HG03135 (cell line): Measurements from ENCODE around the gene TSHZ1.

Experiments
- ATAC-seq: cut with Tn5 transposase; IDR thresholded peaks from one replicate; pipeline ENCODE4 v1.9.1; 2021; ENCODE audit warnings: mild to moderate bottlenecking, moderate library complexity; ENCODE audit not compliant: unreplicated experiment

Gene TSHZ1

DNA sequence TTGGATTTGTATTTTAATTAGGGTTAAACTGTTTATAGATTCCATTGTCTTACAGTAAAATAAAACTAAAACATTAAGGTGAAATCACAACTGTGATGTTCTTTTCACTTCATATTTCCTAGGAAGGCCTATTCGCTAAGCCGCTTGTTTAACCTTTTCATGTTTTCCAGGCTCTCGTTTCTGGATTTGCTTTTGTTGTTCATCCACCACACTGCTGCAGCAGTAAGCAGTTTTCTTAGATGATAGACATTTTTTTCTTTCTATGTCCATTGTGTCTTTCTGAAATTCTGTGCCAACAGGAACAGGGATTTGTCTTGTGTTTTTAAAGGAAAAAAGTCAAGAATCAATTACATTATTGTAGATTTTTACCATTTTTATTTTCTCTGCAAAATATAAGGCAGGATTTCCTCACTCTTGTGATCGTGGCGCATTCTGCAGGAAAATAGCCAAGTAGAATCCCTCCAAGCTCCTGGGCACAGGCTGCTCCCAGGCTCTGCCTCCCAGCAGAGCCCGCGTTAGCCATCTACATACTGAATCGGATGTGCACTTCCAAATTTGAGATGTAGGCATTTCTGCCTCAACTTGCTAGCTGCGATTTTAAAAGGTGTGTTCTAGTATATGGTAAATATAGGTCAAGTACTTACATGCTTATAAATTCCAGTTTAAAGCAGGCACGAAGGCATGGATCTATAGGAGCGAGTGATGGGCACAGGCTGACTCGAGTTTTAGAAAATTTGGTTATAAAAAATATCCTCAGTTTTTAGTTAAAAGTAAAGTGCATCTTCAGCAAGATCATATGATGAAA is 10.2 kb downstream of the TSHZ1 start:
- ATAC-seq = no peak

DNA sequence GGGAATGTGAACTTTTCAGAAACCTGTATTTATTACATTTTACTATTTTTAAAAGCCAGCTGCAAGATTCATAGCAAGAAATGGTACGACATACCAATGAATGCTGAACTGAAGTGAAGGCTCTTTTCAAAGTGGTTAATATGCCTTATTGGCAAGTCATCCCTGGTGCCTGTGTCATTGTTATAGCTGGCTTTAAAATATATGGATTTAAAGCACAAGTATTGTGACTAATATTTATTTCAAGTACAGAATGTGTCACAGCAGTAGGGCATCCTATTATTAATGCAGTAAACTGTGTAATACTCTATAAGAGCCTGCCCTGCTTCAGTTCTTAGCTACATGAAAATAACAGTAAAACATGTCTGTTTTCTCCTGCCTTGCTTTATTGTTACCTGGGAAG is 10.8 kb downstream of the TSHZ1 start:
- ATAC-seq = no peak

DNA sequence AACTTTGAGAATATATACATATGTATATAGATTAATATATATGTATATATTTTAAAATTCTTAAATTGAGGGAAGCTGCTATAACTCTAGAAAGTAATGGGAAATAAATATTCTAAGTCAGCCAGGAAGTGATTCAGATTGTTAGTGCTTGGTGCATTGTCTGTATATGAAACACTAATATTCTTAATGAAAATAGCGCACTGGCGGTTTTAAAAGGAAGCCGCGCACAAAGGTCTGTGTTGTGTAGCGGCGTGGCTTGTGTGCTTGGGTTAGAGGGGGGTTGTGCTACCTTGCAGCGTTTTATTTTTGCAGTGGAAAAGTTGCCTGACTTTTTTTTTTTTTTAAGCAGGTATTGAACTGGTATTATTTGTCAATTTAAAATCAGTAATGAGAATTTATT is 11.3 kb downstream of the TSHZ1 start:
- ATAC-seq = no peak

DNA sequence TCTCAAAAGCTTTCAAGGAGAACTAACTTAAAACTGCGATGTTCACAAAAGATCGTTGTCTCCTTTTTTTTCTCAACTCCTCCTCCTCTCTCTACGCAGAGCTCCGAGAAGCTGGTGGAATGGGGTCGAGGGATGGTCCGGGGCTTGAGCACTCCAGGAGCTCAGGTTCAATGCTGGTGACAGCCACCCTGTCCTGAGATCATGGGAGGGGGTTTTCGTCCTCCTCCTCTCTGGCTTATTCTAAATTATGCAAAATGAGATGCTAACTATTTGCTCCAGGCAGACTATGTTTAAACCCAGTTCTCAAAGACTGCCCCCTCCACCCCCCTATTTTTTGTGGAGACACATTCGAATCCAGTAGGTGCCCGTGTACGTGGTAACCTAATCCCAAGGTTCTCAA is 11.8 kb downstream of the TSHZ1 start:
- no peak for ATAC-seq

DNA sequence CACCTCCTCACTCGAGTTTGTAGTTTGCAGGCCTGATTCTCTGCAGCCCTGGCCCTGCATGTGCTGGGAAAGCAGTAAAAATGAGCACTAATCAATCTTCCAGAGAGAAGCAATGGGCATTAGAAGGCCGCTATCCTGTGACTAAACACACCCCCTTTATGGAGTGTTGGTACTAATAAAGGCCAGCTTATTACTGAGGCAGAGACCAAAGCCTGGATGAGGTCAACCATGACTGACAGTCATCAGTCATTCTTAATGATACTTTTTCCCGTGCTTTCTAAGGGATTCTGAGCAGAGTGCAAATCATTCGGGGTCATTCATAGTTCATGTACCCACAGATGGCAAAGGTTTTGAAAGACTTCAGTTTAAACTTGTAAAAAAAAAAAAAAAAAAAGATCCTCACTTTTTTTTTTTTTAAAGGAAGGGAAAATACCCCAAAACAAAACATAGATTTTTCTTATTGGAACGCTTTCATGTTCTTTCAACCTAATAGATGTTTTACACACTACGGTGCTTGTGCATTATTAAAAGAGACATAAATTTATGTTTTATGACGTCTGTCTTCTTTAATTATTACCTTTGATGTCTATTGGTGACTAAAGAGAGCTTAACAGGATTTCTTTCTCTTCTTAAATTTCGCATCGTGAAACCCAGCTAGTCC is 13.2 kb downstream of the TSHZ1 start:
- ATAC-seq = no peak

DNA sequence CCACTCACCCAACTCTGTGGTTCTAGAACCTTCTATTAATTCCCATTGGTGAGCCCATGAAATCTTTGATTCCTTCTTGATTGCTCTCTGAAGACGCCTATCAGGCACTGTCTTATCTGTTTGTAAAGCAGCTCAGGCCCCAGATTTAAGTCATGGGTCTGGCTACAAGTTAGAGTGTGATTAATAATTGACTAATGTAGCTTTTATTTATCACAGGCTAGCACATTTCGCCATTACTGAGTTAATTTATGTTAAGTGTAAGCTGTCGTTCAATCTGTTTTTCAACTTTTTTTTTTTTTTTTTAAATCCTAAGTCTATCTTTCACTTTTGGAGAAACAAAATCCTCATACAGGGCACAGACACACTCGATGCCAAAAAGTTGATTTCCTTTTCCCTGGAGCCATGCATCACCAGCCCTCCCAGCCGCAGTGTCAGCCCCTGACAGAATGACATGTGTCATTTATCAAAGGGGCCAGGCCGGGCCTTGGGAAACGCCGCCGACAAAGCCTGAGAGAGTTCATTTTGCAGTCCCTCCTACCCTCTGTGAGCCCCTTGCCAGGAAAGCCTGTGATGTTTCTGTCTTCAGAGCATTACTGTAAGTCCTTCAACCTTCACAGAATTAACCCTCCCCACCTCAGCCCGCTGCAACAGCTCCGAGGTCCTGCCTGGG is 15.8 kb downstream of the TSHZ1 start:
- no peak for ATAC-seq

DNA sequence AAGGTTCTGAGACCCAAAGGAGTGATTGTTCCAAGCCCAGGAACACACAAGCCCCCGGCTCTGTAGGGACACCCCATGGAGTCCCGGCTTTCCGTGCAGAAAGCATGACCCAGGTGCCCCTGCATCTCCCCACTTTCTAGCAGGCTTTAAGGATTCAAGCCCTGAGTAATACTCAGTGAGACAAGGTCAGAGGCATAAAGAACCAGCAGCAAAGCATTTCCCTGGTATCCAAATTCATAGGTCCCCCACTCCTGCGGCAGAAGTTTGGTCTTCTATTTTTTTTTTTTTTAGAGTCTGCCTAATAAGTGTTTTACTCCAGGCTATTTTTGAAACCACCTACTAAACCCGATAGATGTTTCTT is 16.3 kb downstream of the TSHZ1 start:
- ATAC-seq = no peak

DNA sequence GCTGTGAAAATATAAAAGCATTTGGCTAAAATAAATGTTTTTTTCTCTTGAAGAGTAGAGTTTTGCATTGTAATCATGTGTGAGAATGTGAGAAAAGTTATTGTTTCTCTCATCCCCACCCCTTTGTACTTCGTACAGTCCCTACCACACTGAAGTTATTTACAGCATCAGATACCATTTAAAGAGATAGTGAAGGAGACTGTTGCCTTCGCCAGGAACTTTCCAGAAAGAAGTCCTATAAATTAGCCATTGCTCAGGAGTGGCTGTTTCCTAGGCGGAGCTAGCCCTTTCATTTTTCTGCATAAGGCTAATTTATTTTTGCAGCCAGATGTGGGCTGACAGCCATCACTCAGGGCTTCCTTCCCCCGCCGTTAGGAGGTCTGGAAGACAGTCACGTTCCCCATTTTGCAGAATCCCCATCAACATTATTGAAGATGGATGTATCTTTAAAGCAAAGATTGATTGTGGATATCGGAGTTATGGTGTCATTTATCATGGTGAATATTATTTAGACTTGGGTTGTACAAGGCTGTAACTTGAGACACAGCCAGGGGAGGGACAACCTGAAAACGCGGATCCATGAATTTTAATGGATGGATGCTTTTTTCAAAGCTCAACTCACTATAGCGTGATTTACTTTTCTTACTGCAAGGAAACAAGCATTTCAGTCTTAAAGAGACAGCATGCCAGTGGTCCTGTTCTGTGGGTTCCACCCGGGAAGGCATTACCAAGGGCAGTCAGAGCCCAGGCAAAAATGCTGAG is 17.1 kb downstream of the TSHZ1 start:
- no peak for ATAC-seq

DNA sequence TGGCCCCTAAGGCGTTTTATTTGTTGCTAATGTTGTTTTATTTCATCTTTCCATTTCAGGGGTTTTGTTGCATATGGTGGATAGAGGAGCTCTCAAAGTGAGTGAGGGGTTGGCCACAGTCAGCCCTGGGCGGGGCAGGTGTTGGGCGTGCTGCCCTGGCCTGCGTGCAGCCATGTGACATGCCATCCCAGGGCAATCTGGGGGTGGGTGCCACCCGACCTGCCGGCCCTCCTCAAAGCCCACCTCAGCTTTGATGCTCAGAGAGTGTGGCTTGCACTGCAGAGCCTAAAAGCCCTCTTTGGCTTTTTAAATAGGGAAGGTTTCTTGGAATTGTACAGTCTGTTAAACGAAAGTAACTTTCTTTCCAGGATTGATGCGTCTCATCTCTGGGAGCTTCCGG is 18.4 kb downstream of the TSHZ1 start:
- no peak for ATAC-seq

DNA sequence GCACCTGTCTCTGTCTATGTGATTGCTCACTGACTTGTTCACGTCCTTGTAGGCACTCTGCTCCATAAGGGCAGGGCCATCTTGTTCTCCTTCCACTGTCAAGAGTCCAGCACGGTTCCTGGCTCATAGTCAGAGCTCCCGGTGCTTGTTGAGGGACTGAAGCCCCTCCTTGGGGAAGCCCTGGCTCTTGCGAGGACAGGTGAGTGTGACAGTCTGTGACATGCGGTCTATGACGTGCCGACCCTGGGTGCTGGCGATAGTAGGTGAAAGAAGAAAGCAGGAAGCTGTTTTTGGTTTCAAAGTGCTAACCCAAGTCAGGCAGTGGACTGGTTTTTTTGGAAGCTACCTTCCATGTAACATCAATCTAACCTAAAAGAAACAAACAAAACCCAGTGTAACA is 18.8 kb downstream of the TSHZ1 start:
- no peak for ATAC-seq

DNA sequence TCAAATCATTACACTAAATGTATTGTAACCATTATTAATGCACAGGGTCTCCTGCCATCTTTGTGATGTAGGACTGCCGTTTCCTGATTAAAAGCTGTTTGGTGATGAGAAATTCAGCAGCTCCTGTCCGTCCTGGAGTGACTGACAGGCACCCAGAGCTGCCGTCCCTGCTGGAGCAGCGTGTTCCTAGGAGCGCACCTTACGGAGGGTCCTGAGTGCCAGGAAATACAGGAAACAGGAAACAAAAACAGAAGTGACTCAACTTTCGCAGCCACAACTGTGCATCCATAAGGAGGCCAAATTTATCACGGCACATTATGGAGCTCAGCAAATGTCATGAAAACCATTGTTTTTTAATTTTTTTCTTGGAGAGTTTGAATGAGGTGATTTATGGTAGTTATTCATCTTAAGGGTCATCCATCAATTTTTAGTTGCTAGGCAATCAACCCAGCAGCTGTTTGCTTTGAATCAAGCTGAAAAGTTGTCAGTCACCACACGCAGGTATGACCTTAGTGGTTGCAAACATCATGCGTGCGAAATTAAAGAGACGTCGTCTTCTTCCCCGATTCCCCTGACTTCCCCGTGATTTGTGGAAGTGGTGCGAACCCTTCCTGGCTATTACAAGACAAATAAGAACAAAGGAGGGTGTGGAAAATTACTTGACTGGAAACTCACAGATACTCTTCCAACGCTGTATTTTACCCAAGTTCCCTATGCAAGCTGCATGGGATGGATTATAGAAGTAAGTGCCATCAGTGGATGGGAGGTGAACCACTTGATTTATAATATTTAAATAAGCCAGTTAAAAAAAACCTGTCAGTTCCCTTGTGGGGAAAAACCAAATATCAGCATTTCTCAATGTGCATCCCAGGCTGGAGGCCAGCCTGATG is 19.8 kb downstream of the TSHZ1 start:
- no peak for ATAC-seq

DNA sequence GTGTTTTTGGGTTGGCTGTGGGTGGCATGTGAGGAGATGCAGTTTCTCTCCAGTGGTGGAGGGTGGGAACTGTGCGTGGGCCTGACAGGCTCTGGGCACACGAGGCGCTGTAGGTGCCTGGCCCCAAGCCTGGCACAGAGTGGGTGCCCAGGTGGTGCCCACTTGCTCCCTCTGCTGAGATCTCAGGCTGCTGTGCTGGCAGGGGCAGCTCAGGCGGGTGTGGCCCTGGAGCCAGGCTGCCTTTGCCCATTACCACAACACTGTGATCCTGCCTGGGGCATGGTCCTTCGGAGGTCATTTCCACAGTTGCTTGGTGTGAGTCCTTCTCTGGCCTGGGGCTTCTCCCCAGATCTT is 20.4 kb downstream of the TSHZ1 start:
- no peak for ATAC-seq

DNA sequence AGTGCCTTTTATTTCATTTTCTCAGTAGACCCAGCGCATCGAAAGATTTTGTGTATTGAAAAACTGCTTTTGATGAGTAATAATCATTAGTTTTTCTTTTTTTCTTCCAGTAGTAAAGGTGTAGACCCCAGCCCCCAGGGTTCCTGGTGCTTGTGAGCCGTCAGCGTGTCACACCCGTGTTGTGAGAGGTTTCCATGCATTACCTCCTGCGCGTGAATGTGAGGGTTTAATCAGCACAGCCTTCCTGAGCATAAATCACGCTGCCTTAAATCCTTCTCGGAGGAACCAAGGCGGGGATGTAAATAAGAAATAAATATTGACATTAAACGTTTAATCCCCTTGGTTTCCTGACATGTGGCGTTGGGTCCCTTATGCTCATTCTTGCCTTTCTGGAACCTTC is 24.3 kb downstream of the TSHZ1 start:
- no peak for ATAC-seq

DNA sequence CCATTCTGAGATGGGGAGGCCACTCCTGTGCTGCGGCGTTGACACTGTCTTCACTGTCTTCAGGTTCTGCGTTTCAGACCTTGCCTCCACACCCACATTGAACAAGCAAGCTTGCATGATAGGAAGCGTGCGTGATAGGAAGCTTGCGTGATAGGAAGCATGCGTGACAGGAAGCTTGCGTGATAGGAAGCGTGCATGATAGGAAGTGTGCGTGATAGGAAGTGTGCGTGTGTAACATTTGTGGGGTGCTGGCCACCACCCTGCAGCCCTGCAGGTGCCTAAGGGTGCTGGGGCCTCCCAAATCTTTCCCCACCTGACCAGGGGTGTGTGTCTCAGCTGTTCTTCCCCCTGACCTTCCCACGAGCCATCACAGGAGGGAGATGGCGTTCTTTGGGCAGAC is 25.3 kb downstream of the TSHZ1 start:
- ATAC-seq = no peak

DNA sequence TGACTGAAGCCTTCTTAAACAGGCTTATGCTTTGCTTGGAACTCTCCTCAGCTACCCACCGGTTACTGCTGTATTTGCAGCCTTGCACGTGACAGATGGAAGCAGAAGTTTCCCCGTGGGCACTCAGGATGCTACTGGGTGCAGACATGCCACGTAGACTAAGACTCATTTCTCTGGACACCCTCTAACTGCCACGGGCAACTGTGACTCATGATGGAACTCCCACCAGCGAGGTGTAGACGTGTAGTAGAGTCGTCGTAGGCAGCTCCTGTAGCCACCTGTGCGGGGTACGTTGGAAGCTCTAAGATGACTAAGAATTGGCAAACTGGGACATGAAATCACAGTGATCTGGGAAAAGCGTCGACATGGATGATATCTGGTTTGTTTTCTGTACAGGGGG is 27.5 kb downstream of the TSHZ1 start:
- ATAC-seq = no peak

DNA sequence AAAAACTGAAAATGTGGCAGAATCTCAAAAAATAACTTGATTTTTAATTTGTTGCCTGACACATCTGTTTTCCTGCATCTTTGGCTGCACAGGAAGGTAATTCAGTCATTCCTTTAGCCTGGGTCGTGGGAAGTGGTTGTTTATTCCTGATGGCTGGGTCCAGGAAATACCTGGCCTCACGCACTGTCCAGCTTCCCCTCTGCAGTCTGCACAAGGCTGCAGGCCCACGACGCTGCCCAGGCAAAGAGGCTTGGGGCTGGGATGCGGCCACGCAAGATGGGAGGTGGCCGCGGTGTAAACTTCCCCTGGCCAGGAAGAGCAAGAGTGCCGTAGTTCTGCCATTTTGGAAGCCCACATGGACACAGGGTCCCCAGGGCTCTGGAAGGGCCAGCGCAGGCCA is 28.2 kb downstream of the TSHZ1 start:
- ATAC-seq = no peak

DNA sequence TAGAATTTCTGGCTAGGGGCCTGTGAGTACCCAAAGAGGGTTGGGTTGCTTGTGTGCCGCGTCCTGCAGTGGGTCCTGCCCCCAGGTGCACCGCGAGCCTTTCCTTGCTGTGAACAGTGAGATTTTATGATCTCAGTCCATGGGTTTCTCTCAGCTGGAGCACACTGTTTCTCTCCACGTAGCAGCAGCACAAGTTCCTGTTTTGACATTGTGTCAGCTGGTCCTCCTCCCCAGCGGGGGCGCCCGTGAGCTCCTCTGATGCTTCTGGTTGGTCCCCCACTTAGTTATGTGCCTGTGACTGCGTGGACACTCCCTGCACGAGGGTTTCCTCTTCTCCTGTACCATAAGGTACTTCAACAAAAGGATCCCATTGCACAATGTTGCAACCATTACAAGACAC is 29.8 kb downstream of the TSHZ1 start:
- ATAC-seq = no peak

DNA sequence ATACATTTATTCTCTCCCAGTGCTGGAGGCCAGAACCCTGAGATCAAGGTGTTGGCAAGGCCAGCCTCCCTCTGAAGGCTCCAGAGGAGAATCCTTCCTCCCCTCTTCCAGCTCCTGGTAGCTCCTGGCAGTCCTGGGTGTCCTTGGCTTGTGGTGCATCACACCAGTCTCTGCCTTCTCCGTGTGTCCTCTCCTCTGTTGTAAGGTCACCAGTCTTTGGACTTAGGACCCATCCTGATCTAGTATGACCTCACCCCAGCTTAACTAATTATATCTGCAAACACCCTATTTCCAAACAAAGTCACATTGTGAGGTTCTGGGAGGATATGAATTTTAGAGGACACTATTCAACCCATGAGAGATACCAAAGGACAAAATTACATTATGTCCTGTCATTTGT is 31.1 kb downstream of the TSHZ1 start:
- no peak for ATAC-seq

DNA sequence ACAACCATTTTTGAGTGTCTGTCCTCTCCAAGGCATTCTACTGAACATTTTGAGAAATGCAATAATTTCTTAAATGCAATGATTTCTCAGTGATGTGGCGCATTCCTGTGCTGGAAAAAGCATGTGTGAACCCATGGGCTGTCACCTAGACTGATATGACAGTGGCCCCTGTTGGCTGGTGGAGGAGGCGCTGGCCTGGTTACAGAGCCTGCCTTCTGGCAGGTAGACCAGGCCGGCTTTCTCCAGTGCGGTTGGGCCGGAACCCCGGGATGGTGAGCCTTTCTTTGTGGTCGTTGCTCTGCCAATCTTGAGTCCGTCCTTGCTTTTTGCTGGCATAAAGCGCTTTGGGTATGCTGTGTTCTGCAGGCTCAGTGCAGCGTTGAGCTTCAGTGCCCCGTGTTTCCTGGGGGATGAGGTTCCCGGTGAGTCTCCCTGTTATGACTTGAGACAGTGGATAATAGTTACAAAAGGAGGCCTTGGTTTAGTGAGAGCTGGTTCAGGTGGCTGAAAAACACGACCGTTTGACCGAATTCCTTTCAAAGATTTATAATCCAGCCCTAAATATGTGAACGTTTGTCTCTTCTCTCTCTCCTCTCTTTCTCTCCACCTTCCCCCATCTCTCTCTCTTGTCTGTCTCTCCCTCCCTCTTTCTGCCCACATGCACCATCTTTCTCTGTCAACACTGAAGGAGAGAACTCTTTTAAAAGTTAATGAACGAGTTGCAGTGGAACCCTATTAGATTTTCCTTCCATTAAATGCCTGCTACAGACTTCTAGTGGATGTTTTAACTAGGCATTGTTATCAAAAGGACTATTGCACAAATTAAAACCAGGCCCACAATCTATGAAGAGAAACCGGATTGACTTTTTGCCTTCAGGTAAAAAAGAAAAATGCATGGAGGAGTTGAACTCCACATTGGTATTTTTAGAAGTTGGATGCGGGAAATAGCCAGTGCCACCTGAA is 34.0 kb downstream of the TSHZ1 start:
- no peak for ATAC-seq
